Measurements from ENCODE around the gene C11orf42. TPM values are rescaled to one million over a fixed set of nuclear protein-coding genes. Genes with fewer than 3 reads are reported as not detected.

C11orf42 gene
- not detected in 2 replicates for total RNA-seq (2014; rRNA removed; shearing (Covaris generic))

DNA sequence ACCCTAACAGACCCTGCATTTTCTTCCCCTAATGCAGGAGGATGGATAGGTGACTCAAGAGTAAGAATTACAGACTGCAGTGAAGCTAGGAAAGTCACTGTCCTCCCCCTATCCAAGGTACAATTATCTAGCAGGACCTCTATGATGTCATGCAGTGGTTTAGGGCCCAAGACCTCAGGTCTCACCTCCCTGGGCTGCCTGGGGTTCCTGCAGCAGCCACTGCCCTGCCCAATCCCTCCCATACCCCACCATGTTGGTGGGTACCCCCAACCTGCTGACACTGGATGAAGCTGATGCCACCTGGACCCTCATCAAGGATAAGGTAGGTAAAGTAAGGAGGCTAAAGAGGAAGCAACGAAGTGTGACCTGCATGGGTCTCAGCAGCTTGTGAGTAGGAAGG, at the start of gene C11orf42:
TSS of gene C11orf42 (plus strand) at position 192 of the 400 bp plus-strand sequence. CDS start at position 251, 59 bp downstream.
- DNase-seq (ENCODE audit: low read depth) = no peak

GRCh38 chr11:6156628-6157359, 48.6 kb upstream of the C11orf42 start:
- peak; percentile 5 for DNase-seq (ENCODE audit: low read depth)

GRCh38 chr11:6170226-6170625, 35.1 kb upstream of the C11orf42 start, which contains the start of gene OR52B2:
OR52B2 (minus strand) TSS chr11:6170326; CDS start chr11:6170326, 0 bp downstream.
- no peak for DNase-seq (ENCODE audit: low read depth)

- DNase-seq (ENCODE audit: low read depth) = no peak
These were observed 29.9 kb upstream of the C11orf42 start for GRCh38 chr11:6175440-6175839.

DNA sequence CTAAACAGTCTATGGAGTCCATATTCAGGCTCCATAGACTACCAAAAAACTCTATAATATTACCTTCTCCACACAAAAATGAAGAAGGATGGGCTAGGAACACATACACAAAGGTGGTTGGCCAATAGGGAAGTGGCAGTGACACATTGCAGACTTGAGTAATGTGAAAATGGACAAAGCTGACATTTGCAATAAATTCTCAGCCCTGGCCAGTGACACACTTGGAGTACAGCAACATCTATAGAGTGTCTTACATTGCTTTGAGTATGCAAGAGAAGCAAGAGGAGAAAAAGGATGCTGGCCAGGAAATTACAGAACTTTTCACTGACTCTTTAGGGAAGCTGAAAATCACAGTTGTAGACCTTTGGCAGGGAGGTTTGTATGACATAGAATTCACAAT, 13.6 kb upstream of the C11orf42 start:
- DNase-seq (ENCODE audit: low read depth) = no peak

DNA sequence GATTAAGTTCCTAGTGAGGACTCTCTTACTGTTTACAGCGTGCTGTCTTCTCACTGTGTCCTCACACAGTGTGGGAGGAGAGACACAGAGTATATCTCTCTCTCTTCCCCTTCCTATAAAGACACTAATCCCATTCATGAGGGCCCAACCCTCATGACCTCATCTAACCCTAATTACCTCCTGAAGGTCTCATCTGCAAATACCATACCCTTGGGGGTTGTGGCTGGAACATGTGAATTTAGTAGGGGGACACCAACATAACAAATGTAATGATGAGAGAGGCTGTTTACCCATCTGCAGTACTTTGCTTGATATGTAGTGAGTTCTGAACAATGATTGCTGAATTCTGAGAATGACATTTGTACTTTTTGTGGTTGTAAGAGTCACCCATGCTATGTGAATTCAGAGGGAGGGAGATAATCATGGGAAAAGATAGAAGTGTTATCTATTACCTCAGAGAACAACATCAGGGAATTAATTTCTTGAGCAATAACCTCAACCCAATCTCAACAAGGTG, 11.2 kb upstream of the C11orf42 start:
- no peak for DNase-seq (ENCODE audit: low read depth)

- DNase-seq (ENCODE audit: low read depth) = no peak
These were observed 9.0 kb upstream of the C11orf42 start for GRCh38 chr11:6196396-6196795.

- DNase-seq (ENCODE audit: low read depth) = no peak
These were observed 7.7 kb upstream of the C11orf42 start for GRCh38 chr11:6197466-6198200.

DNA sequence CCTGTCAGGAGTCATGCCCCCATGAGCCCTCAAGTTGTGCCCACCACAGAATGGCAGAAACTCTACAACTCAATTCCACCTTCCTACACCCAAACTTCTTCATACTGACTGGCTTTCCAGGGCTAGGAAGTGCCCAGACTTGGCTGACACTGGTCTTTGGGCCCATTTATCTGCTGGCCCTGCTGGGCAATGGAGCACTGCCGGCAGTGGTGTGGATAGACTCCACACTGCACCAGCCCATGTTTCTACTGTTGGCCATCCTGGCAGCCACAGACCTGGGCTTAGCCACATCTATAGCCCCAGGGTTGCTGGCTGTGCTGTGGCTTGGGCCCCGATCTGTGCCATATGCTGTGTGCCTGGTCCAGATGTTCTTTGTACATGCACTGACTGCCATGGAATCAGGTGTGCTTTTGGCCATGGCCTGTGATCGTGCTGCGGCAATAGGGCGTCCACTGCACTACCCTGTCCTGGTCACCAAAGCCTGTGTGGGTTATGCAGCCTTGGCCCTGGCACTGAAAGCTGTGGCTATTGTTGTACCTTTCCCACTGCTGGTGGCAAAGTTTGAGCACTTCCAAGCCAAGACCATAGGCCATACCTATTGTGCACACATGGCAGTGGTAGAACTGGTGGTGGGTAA, 6.1 kb upstream of the C11orf42 start, which contains the start of gene OR52W1:
TSS of gene OR52W1 (plus strand) at position 51 of the 637 bp plus-strand sequence. CDS start at position 51, 0 bp downstream.
- no peak for DNase-seq (ENCODE audit: low read depth)

GRCh38 chr11:6200975-6201374, 4.4 kb upstream of the C11orf42 start:
- no peak for DNase-seq (ENCODE audit: low read depth)

DNA sequence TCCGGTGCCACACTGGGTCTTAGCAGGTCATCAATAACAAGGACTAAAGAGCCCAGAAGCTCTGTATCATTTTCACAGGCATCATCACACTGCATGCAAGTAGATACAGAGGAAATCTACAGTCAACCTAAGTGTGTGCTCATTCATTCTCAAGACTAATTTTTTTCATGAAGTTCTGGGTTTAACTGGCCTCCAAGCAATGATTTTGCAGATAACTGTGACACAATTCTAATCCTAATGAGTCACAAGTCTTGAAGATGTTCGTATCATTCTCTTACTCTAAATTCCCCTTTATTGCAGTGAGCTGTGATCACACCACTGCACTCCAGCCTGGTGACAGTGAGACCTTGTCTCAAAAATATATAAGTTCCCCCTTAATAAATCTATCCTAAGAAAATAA, 3.9 kb upstream of the C11orf42 start:
- DNase-seq (ENCODE audit: low read depth) = peak; percentile 9

- no peak for DNase-seq (ENCODE audit: low read depth)
These were observed 3.3 kb upstream of the C11orf42 start for GRCh38 chr11:6202041-6202440.

- DNase-seq (ENCODE audit: low read depth) = no peak
These were observed 2.0 kb upstream of the C11orf42 start for GRCh38 chr11:6203327-6203726.

DNA sequence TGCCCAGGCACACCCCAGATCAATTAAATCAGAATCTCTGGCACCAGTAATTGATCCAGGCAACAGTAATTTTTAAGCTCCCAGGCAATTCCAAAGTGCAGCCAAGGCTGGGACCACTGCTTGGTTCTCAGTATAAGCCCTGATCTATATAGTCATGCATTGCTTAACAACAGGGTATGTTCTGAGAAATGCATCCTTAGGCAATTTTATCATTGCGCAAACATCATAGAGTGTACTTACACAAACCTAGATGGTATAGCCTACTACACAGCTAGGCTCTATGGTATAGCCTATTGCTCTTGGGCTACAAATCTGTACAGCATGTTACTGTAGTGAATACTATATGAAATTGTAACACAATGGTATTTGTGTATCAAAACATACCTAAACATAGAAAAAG, 651 bp upstream of the C11orf42 start:
- DNase-seq (ENCODE audit: low read depth) = no peak

DNA sequence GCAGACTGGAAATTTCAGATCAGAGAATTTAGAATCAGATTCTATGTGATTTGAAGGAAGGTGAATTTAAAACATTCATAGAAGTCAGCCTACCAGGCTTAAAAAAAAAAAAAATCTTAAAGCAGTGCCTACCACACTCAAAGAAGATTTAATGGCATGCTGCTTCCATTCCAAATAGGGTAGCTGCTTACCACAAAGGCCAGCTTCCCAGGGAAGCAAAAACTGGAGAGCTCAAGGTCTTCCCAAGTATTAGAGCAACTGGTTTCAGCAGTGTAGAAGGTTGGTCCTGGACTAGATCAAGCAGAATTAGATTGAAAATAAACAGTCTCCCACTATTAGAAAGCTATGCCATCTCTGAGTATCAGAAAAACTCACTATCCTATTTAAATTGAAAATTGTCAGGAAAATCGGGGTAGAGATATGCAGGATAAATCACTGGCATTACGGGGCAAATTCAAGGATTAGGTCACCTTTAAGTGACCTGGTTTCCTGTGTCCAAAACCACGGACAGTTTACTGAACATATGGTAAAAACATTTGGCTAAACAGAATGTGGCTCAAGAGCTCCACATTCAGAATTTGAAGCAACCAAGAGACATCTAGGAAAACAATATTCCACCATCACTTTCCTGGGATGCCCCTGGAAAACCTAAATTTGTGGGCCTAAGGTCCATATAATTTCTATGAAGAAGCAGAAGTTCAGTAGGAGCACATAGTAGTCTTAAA, 1.3 kb downstream of the C11orf42 start:
- DNase-seq (ENCODE audit: low read depth) = no peak

DNA sequence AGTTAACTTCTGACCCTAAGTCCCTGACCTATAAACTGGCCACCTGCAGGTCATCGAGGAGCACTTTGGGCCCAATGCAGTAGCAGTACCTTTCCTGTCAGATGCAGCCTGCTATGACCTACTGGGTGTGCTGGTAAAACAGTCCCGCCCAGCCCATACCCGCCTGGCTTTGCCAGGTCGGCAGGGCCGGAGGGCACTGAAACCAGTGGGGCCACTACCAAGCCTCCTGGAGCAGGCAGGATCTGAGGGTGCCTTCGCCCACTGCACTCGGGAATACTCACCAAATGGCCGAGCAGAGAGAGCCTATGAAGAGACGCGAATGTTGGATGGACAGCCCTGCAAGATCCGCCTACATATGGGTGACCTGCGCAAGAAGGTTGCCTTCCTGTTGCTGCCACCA, 4.4 kb downstream of the C11orf42 start:
- no peak for DNase-seq (ENCODE audit: low read depth)

DNA sequence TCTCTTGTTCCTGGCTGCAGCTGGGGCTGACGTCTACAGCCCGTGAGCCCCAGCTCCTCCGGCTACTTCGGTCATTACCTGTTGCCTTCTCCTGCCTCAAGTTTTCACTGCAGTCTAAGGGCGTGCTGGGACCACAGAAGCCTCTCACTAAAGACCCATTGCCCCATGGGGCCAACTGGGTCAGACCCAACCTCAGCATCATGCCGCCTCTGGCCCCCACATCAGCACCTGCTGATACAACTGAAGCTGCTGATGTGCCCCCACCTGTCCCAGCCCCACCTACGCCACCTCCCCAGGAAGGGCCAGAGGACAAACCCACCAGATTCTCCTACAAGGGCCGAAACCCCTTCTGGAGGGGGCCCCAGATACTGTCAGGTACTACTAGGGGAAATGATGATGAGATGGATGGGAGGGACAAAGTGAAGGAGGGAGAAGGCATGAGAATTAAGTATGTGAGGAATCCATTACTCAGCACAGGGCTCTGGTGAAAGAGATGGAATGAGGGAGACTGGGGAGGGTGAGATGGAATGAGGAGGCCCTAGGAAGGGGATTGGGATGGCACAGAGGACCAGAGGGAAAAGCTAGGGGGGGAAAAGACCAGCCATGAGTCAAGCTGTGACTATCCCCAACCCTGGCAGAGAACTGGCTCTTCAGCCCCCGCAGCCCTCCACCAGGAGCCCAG, 5.1 kb downstream of the C11orf42 start:
- DNase-seq (ENCODE audit: low read depth) = no peak

DNA sequence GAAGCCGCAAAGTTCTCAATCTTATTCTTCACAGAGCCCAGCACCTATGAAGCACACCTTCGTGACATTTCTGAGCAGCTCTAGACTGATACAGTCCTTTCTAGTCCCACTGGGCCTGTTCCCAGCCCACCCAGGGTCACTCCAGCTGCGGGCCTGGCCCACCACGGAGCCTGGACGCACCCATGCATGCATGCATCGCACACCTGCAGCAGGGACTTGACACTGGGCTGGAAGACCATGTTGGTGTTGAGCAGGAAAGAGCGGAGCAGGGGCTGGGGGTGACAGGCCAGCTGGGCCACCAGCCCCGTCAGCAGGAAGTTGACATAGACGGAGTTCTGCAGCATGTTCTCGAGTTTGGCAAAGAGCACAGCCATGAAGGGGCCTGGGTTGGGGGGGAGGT, 9.2 kb downstream of the C11orf42 start:
- no peak for DNase-seq (ENCODE audit: low read depth)

- DNase-seq (ENCODE audit: low read depth) = no peak
These were observed 11.1 kb downstream of the C11orf42 start for GRCh38 chr11:6216501-6216900.

DNA sequence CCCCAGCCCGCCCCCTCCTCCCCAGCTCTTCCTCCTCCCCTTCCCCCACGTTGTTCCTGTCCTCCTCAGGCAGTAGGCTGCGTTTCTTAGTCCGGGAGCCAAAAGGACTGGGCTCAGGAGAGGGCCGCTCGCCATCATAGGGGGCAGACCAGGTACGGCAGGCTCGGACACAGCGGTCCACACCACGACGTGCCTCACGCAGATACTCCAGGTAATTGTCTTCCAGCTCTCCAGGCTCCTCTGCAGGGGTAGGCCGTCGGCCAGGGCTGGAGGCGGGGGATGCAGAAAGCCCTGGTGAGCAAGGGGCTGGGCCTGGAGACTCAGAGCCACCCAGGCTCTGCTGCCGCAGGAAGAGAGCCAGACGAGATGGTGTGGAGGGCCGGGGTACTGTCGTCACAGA, 12.4 kb downstream of the C11orf42 start:
- no peak for DNase-seq (ENCODE audit: low read depth)

DNA sequence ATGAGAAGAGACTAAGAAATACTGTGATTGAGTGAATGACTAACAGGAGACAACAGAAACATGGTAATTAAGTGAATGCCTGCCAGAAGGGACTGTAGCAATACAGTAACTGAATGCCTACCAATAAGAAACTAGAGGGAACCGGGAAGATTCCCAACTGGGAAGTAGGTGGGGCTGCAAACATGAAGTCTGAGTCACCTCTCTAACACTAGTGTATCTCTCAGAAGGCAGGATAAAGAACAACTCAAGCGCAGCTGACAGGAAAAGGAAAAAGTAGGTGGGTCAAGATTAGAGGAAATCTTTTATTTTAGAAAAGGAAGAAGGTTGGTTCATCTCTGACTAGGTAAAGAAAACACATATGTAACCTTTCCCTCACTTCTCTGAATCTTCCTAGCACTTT, 14.0 kb downstream of the C11orf42 start:
- peak; percentile 88 for DNase-seq (ENCODE audit: low read depth)

Data from M059J (cell line).